Neuron (in vitro differentiated cells): ENCODE measurements around the gene SPRED1.
"Not testable (repeated sequence)": the region's sequence is repeated elsewhere in the genome, so short reads cannot be mapped to it uniquely, and the experiment has no call there.

ENCODE experiments used
- H2AFZ ChIP-seq: one replicate; pipeline ENCODE4 v1.6.1; 2013; ENCODE audit warnings: low read depth, mild to moderate bottlenecking, inconsistent platforms, low read length, moderate library complexity
- H3K27me3 ChIP-seq: one replicate; pipeline ENCODE4 v1.6.1; 2013; ENCODE audit warnings: low read length; ENCODE audit not compliant: insufficient read depth
- H3K36me3 ChIP-seq: one replicate; pipeline ENCODE4 v1.6.1; 2013; ENCODE audit warnings: low read length; ENCODE audit not compliant: insufficient read depth
- H3K4me1 ChIP-seq: one replicate; pipeline ENCODE4 v1.6.1; 2013; ENCODE audit warnings: low read length; ENCODE audit not compliant: insufficient read depth
- H3K4me3 ChIP-seq: 2 replicates; pipeline ENCODE4 v1.5.1; 2013; ENCODE audit warnings: mild to moderate bottlenecking, low read length, moderate library complexity
- H3K9me3 ChIP-seq: one replicate; pipeline ENCODE4 v1.6.1; 2013; ENCODE audit warnings: low read length

The SPRED1 gene

DNA sequence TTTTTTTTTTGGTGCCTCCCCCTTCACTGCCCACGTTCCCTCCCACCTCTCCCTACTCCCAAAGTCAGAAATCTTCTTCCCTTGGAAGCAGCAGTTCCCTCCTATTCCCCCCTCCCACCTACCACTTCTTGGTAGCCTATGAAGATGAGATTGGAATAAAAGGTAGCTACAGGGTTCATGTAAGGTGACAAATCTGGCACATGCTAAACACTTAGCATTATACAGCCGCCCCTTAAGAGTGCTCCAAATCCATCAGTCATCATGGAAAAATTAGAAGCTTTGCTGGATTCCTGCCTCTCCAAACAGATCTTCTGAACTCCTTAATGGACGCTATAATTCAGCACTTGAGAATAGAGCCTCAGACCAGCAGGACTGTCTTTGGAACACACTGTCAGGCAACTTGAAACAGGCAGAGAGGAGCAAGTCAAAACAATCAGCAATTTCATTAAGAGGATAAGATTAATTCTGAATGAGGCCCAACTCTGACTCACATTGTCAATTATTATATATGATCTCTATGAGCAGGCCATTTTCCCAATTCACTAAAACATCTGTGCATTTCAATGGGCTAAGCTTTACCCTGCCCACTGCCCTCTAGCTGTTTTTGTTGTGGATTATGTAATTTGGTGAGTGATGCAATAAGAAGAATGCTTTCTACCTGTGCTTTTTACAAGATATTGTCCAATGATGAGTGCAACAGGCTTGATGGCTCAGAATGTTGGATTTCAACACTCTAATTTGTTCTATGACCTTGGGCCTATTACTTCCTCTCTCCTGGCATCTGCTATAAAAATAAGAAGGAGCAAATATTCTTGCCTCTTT lies 34.6 kb upstream of the SPRED1 start:
- no peaks in the 10 kb centered on the region for H3K27me3 ChIP-seq
- H3K4me3 ChIP-seq: no peak overlapping the region
- H2AFZ ChIP-seq: no peak overlapping the region
- no peaks in the 10 kb centered on the region for H3K4me1 ChIP-seq
- no peaks in the 10 kb centered on the region for H3K36me3 ChIP-seq
- H3K9me3 ChIP-seq: no peaks in the 10 kb centered on the region

DNA sequence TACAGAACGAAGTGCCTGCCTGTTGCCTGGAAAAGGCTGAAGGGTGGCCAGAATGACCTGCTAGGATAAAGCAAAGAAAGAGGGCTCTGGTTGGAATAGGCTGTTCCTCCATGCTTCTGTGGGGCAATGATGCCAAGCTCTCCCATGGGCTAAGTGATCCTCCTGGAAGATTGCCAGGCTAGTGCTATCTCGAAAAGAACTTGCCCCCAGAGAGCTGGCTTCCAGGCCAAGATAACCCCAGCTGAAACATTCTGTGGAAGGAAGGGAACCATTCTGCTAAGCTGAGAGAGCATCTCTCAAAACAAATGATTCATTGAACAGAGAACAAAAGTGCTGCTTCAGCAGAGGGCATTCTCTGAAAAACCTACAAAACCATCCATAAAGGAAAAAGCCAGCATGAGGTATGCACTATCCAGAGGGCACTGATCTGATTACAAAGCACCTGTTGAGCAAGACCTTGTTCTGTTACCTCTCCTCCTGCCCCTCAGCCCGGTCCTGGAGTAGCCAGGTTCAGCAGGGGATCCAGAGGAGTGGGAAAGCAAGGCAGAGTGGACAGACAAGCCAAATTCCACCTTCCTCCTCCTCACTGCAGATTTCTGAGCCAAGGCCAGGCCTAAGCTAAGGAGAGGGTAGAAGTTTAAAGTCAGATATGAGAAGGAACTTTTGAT lies 31.9 kb upstream of the SPRED1 start:
- Histone ChIP-seq H3K36me3 (no peaks in the 10 kb centered on the region), H3K4me1 (no peaks in the 10 kb centered on the region), H3K9me3 (no peaks in the 10 kb centered on the region), H2AFZ (no peak overlapping the region), H3K27me3 (no peaks in the 10 kb centered on the region), H3K4me3 (no peak overlapping the region)

DNA sequence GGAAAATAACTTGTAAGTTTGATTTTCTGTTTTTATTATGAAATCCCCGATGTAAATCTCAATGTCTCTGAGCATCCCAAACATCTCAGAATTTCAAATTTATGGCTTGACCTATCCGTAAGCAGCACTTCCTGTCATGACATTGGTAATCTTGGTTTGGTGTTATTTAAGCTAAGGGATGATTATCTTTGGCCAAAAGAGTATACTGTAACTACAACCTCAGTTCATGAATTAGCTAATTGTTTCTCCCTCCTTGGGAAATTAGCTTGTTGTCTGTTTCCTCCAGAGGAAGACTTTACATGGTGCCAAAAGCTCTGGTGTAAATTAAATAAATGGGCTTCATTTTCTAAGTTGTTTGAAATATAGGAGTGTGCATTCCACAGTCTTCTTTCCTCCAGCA lies 28.1 kb upstream of the SPRED1 start:
- Histone ChIP-seq H3K36me3 (no peaks in the 10 kb centered on the region), H3K4me1 (no peaks in the 10 kb centered on the region), H3K27me3 (no peaks in the 10 kb centered on the region), H2AFZ (no peak overlapping the region), H3K9me3 (no peaks in the 10 kb centered on the region), H3K4me3 (no peak overlapping the region)

DNA sequence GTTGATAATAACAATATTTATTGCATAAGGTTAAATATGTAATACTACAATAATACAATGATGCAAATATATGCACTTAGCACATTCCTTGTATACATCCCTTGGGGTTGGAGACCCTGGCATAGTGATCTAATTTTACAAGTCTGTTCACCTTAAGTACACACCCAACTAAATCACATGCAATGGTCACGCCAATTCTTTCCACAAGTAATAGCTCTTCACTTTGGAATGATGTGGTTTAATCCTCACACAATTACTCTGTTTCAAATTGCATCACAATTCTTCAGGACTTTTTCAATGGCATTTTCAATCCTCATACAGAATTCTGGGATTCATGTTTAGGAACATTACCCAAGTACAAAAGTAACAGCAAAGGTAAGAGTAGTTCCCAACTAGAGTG lies 27.3 kb upstream of the SPRED1 start:
- no peak overlapping the region for H3K4me3 ChIP-seq
- H3K4me1 ChIP-seq: no peaks in the 10 kb centered on the region
- H3K27me3 ChIP-seq: no peaks in the 10 kb centered on the region
- H3K36me3 ChIP-seq: no peaks in the 10 kb centered on the region
- H3K9me3 ChIP-seq: no peaks in the 10 kb centered on the region
- H2AFZ ChIP-seq: no peak overlapping the region

DNA sequence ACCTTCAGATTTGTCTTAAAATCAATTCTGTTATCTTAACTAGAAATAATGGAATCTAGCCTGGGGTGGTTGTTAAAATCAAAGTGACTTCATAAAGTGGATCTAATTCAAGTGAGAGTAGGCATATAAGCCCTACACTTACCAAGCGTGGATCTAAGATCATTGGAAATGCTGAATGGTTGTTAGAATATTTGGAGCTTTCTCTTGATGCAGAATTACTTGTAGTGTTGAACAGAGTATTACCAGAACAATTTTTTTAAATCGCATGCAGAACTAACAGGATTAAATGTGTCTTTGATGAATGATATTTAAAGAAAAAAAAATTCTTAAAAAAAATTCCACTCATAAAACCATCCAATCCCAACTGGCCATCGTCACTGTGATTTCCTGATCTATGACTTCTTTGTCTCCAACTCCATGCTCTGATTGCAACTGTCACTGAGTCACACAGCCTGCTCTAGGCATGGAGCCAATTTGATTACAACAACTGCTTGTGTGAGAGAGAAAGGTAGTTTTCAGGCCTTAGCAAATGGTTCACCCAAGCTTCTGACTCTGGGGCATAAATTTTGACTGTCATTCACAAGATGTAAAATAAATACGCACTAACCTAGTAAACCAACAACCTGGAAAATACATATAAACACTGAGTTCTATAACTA lies 25.9 kb upstream of the SPRED1 start:
- H3K4me3 ChIP-seq: no peak overlapping the region
- no peaks in the 10 kb centered on the region for H3K27me3 ChIP-seq
- no peaks in the 10 kb centered on the region for H3K36me3 ChIP-seq
- H3K4me1 ChIP-seq: peaks cover 5% of the 10 kb centered on the region
- no peak overlapping the region for H2AFZ ChIP-seq
- H3K9me3 ChIP-seq: no peaks in the 10 kb centered on the region

DNA sequence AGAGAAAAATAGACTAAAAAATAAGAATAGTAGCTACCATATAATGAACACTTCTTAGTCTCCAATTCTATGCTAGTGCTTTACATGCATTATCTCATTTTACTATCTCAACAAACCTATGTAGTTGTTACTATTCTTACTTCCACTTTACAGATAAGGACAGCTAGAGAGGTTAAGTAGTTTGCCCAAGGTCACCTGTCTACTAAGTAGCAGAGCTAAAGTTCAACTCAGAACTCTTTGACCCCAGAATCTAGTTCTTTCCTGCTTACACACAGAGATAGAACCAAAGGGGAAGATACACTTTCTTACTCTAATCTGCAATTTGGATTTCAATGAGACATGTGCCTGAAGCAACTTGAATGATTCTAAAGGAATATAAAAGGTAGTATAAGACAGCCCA lies 24.7 kb upstream of the SPRED1 start:
- Histone ChIP-seq H3K9me3 (no peaks in the 10 kb centered on the region), H3K4me1 (peaks cover 8% of the 10 kb centered on the region), H2AFZ (no peak overlapping the region), H3K4me3 (no peak overlapping the region), H3K36me3 (no peaks in the 10 kb centered on the region), H3K27me3 (no peaks in the 10 kb centered on the region)

DNA sequence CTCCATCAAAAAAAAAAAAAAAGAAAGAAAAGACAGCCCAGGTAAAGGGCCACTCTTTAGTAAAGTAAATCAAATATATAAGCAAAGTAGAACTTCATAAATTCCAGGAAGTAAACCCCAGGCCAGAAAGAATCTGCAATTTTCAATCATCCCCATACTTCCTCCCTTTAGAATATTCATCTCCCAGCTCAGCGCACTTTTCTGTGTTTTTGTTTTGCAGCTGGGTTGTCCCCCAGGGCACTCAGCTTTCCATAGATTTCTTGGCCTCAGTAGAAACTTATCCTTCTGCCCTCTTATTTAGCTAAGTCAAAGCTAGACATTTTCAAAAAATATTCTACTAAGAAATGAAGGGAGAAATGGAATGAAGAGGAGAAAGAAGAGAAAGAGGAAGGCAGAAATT lies 24.0 kb upstream of the SPRED1 start:
- no peak overlapping the region for H3K4me3 ChIP-seq
- H3K4me1 ChIP-seq: peaks cover 8% of the 10 kb centered on the region
- no peaks in the 10 kb centered on the region for H3K36me3 ChIP-seq
- H3K27me3 ChIP-seq: no peaks in the 10 kb centered on the region
- no peaks in the 10 kb centered on the region for H3K9me3 ChIP-seq
- H2AFZ ChIP-seq: no peak overlapping the region

DNA sequence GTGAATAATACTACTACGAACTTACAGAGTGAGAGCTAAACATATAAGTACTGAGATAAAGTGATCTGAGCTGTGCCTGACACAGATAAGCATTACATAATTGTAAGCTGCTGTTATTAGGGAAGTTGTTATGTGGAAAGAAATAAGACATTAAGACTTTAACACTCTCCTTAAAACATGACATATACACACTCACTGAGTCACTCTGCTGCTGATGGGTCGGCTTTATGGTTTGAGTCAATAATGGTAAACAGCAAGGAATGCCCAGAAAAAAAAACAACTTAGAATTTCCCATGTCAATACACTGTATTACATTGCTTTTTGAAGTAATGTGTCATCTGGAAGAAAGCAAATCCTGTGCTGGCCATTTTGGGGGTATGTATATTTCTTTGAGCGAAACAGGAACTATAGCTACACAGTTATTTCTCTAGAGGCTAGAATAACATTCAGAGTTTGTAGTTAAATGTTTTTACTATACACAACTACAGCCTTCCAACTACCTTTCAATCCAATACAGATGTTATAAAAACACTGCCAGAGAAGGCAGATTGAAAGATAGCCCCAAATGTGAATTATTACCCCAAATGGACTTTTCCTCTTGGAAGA lies 22.8 kb upstream of the SPRED1 start:
- Histone ChIP-seq H3K36me3 (no peaks in the 10 kb centered on the region), H3K27me3 (no peaks in the 10 kb centered on the region), H3K4me1 (peaks cover 8% of the 10 kb centered on the region), H2AFZ (no peak overlapping the region), H3K4me3 (no peak overlapping the region), H3K9me3 (no peaks in the 10 kb centered on the region)

DNA sequence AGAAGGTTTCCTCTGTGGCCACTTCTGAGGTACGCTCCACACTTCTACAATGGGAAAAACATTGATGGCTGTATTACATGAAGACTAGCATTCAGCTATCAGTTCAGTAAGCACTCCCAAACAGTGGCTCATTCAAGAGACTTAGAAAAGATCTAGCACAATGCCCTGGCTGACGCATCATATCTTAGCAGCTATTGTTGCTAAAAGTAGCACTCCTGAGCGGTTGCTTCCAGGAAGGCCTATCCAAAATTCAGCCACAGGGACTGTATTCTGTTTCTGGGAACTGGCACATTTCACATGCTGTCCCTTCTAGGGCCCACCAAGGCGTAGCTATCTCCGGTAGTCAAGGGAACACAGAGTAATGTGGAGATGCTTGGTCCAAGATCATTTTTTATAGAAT lies 21.2 kb upstream of the SPRED1 start:
- Histone ChIP-seq H3K4me3 (no peak overlapping the region), H3K36me3 (no peaks in the 10 kb centered on the region), H2AFZ (no peak overlapping the region), H3K4me1 (peaks cover 8% of the 10 kb centered on the region), H3K27me3 (no peaks in the 10 kb centered on the region), H3K9me3 (no peaks in the 10 kb centered on the region)

DNA sequence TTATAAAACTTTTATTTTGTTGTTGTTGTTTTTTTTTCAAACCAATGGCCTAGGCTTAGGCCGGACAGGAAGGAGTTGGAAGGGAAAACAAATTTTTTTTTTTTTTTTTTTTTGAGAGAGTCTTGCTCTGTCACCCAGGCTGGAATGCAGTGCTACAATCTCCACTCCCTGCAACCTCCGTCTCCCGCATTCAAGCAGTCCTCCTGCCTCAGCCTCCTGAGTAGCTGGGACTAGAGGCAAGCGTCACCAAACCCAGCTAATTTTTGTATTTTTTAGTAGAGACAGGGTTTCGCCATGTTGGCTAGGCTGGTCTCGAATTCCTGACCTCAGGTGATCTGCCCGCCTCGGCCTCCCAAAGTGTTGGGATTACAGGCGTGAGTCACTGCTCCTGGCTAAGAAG lies 15.6 kb upstream of the SPRED1 start:
- not testable (repeated sequence) for H3K27me3 ChIP-seq, H2AFZ ChIP-seq, H3K36me3 ChIP-seq, H3K4me1 ChIP-seq, H3K4me3 ChIP-seq, H3K9me3 ChIP-seq

DNA sequence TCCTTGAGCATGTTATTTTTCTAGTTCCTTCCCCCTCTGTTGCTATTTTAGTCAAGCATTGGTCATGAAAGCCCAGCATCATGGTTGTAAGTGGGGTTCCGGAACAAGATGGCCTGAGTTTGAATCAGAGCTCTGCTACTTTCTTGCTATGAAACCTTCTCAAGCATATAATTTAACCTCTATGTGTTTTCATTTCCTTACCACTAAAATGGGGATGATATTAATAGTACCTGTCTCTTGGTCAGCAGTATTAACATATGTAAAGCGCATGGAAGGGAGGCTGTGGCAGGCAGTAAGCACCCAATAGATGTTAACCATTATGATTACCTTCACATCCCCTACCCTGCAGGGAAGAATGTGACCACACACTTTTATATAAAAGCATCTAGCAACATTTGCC lies 14.3 kb upstream of the SPRED1 start:
- Histone ChIP-seq H3K27me3 (no peaks in the 10 kb centered on the region), H3K4me3 (no peak overlapping the region), H3K36me3 (no peaks in the 10 kb centered on the region), H2AFZ (no peak overlapping the region), H3K9me3 (no peaks in the 10 kb centered on the region), H3K4me1 (no peaks in the 10 kb centered on the region)

DNA sequence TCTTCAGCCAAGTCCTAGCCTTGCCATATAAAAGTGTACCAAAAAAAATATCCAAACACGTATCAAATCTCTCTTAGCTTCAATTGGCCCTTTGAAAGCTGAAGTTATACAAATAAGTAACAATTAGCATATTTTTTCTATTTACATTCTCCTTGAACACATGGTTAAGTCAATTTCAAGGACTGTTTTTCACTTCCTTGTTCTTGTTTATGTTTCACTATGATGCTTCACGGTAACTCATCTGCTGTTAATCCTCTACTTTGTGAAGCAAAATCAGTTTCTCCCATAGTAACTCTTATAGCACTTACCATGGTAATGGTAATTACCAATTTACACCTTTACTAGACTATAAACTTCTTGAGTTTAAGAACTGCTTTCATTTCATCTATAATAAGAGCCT lies 10.6 kb upstream of the SPRED1 start:
- no peaks in the 10 kb centered on the region for H3K9me3 ChIP-seq
- no peak overlapping the region for H2AFZ ChIP-seq
- H3K4me3 ChIP-seq: no peak overlapping the region
- H3K4me1 ChIP-seq: no peaks in the 10 kb centered on the region
- H3K36me3 ChIP-seq: no peaks in the 10 kb centered on the region
- H3K27me3 ChIP-seq: no peaks in the 10 kb centered on the region
